Raji (cell line): ENCODE results near the gene CREBBP.

Source experiments
- POLR2A ChIP-seq: IDR thresholded peaks from 2 replicates; pipeline ENCODE4 v1.6.1; 2011; ENCODE audit warnings: low read depth, low read length, control low read depth; ENCODE audit not compliant: insufficient read depth

CREBBP gene

DNA sequence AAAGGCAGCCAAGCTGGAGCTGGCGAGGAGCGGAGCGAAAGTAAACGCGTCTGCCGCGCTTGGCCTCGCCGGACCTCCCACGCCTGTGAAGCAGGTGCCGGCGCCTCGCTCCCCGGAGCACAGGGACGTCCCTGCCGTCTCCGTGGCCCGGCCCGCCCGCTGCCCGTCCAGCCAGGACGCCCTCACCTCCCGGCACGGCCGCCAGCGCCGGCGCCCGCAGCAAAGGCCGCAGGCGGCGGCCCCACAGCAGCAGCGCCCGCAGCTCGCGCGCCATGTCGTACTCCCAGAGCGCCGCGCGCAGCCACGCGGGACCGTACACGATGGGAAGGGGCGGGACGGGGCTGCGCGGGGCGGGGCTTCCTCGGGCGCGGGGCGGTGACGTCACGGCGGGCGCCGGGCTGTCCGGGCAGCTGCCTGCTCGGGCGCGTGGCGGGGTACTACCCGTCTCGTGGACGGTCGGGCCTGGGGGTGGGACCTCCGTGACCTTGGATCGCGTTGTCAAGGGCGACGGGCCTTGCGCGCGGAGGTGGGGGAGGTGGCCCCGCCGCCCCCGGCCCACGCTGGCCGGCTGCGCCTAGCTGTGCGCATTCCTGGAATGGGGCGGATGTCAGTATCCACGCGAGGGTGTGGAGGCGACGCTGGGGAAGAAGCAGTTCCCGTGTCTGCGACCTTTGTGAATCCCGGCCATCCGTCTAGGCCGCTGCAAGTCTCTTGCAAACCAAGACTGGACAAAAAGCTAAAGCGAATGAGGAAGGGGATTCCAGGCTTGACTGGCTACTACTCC, 163.1 kb downstream of the CREBBP start, which contains the start of gene TRAP1:
Gene TRAP1, minus strand, starts transcription at position 290 of the 784 bp plus-strand sequence. Its CDS starts 16 bp downstream, at position 274.
- TF ChIP-seq POLR2A: peak; percentile 89

- no peak for TF ChIP-seq POLR2A
These were observed 163.7 kb downstream of the CREBBP start for GRCh38 chr16:3716831-3717234.

- TF ChIP-seq POLR2A: no peak
These were observed 165.1 kb downstream of the CREBBP start for GRCh38 chr16:3715430-3715829.

DNA sequence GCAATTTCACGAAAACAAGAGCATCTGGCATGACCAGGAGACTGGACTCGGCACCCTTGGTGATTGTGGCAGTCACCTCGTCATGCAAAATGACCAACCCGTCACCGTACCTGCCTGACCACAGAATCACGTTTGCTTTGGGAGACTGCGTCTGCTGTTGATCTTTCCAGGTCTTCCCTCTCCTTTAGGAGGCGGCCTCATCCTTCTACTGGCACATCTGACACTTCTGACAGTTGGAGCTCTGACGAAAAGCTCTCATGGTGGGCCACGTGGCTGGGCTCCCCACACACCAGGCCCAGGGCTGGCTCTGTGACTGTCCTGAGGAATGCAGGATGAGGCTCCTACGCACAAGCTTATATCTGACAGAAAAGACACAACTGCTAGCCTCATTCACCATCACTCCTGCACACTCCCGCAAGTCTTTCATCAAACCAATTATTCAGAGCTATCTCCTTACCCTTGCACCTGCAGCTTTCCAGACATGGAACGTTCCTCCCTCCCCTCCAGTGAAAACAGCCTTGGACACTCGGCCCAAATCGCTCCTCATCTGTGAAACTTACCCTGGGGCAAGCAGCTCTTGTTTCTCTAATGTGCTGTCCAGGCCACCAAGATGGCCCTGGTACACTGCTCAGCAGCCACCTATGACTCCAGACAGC, 166.8 kb downstream of the CREBBP start:
- no peak for TF ChIP-seq POLR2A

- no peak for TF ChIP-seq POLR2A
These were observed 167.6 kb downstream of the CREBBP start for GRCh38 chr16:3712861-3713372.

- TF ChIP-seq POLR2A: no peak
These were observed 174.1 kb downstream of the CREBBP start for GRCh38 chr16:3706253-3707012.

- no peak for TF ChIP-seq POLR2A
These were observed 178.4 kb downstream of the CREBBP start for GRCh38 chr16:3702082-3702481.

DNA sequence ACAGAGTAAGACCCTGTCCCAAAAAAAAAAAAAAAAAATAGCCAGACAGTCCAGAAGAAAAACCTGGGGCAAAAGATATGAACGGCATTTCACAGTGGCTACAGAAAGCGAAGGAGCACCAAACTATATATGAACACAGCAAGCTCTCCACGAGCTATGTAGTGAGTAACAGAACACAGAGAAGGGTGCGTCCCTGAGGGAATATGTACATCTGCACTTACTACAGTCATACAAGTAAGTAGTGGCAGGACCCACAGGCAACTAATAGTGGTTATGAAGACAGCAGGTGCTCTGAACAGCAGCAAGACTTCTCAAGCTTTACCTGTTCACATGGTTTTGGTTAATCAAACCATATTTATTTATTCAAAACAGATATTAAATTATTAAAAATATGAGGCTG, 179.0 kb downstream of the CREBBP start:
- no peak for TF ChIP-seq POLR2A

- TF ChIP-seq POLR2A: no peak
These were observed 181.6 kb downstream of the CREBBP start for GRCh38 chr16:3698941-3699340.

- TF ChIP-seq POLR2A: no peak
These were observed 183.9 kb downstream of the CREBBP start for GRCh38 chr16:3696425-3697218.

DNA sequence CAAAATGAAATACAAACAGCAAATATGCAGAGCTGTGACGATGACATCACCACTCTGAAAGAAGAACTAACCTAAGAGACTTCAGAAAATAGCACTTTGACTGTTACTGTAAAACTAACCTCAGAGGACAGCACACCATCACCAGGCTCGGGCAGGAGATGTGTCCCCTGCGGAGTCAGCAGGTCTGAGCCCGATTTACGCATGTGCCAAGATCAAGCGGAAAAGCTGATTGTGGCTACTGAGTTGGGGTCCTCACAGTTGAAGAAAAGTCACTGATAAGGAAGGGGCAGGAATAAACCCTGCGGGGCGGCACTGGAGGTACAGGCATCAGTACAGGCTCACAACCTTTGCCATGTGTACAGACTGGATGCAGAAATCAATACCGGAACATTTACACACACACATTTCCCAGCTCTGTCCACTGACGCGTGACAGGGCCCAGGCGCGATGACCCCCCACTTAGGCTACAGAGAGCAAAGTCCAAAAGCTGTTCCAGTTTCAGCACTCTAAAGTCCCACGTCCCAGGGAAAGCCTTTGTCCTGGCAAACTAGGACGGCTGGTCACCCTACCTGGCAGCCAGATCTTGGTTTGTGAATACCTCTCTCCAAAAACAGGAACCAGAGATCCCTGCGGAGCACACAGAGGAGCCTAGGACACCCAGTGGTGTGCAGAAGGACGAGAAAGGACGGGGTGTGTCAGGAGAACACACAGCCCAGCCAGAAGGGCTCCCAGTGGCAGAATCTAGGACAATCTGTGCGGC, 184.7 kb downstream of the CREBBP start:
- TF ChIP-seq POLR2A: no peak

DNA sequence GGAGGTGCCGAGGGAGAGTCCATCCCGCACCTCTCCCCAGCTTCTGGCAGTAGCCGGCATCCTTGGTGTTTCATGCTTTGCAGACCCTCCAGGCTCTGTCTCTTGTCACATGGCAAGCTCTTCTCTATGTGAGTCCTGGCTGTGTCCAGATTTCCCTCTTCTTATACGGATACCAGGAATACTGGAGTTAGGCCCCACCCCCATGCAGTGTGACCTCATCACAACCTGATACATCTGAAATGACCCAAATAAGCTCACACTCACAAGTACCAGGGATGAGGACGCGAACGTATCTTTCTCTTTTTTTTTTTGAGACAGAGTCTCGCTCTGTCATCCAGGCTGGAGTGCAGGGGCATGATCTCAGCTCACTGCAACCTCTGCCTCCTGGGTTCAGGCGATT, 186.5 kb downstream of the CREBBP start:
- no peak for TF ChIP-seq POLR2A

- TF ChIP-seq POLR2A: no peak
These were observed 188.8 kb downstream of the CREBBP start for GRCh38 chr16:3691761-3692160.
